Neural progenitor cell (in vitro differentiated cells): Measurements from ENCODE around the gene B3GNT2. TPM values are rescaled to one million over a fixed set of nuclear protein-coding genes. Genes with fewer than 3 reads are reported as not detected.
"Not testable (repeated sequence)": the region's sequence is repeated elsewhere in the genome, so short reads cannot be mapped to it uniquely, and the experiment has no call there.

Experiments used
- DNase-seq: peaks from one replicate; pipeline ENCODE4 v3.0.0-alpha.2; 2016; ENCODE audit warnings: low spot score
- H2AFZ ChIP-seq: fragments of 200-600 bp; sonication (generic); replicated peaks from 2 replicates; pipeline ENCODE4 v1.6.1; 2016; ENCODE audit warnings: antibody characterized with exemption
- H3F3A ChIP-seq: fragments of 200-600 bp; sonication (generic); 2 replicates; pipeline ENCODE4 v1.6.1; 2016; ENCODE audit warnings: antibody characterized with exemption, low read depth
- H3K27ac ChIP-seq: fragments of 200-600 bp; sonication (generic); 2 replicates; pipeline ENCODE4 v1.5.1; 2016; ENCODE audit warnings: mild to moderate bottlenecking
- H3K27me3 ChIP-seq: fragments of 200-600 bp; sonication (generic); 2 replicates; pipeline ENCODE4 v1.6.1; 2016; ENCODE audit warnings: mild to moderate bottlenecking, moderate library complexity
- H3K36me3 ChIP-seq: fragments of 200-600 bp; sonication (generic); 2 replicates; pipeline ENCODE4 v1.5.1; 2016
- H3K4me1 ChIP-seq: fragments of 200-600 bp; sonication (generic); 2 replicates; pipeline ENCODE4 v1.6.1; 2016; ENCODE audit warnings: mixed run types
- H3K4me2 ChIP-seq: fragments of 200-600 bp; sonication (generic); 2 replicates; pipeline ENCODE4 v1.6.1; 2016
- H3K4me3 ChIP-seq: fragments of 200-600 bp; sonication (generic); 2 replicates; pipeline ENCODE4 v1.5.1; 2016
- H3K79me2 ChIP-seq: fragments of 200-600 bp; sonication (generic); 2 replicates; pipeline ENCODE4 v1.6.1; 2016; ENCODE audit warnings: low read depth
- H3K9ac ChIP-seq: fragments of 200-600 bp; sonication (generic); 2 replicates; pipeline ENCODE4 v1.6.1; 2016
- H3K9me3 ChIP-seq: fragments of 200-600 bp; sonication (generic); 2 replicates; pipeline ENCODE4 v1.5.1; 2016; ENCODE audit warnings: low read depth
- H4K20me1 ChIP-seq: fragments of 200-600 bp; sonication (generic); 2 replicates; pipeline ENCODE4 v1.6.1; 2016; ENCODE audit warnings: low read depth
- H3K27ac Mint-ChIP-seq: 3 replicates; pipeline ENCODE4 v1.8.0; 2021; ENCODE audit warnings: mixed read lengths
- H3K27me3 Mint-ChIP-seq: 2 replicates; pipeline ENCODE4 v1.8.0; 2022; ENCODE audit warnings: low read depth, mild to moderate bottlenecking, inconsistent platforms, moderate library complexity, mixed read lengths; ENCODE audit not compliant: insufficient read depth
- H3K36me3 Mint-ChIP-seq: 3 replicates; pipeline ENCODE4 v1.8.0; 2021; ENCODE audit warnings: mixed read lengths
- H3K4me1 Mint-ChIP-seq: 3 replicates; pipeline ENCODE4 v1.8.0; 2021; ENCODE audit warnings: mixed read lengths
- H3K4me3 Mint-ChIP-seq: 3 replicates; pipeline ENCODE4 v1.8.0; 2021; ENCODE audit warnings: mild to moderate bottlenecking, moderate library complexity, mixed read lengths
- H3K9me3 Mint-ChIP-seq: 3 replicates; pipeline ENCODE4 v1.8.0; 2020; ENCODE audit warnings: mixed read lengths
- CTCF ChIP-seq: fragments of 200-600 bp; sonication (generic); IDR thresholded peaks from 2 replicates; pipeline ENCODE4 v1.5.1; 2017; ENCODE audit warnings: antibody characterized with exemption, mild to moderate bottlenecking
- EZH2 ChIP-seq: fragments of 200-600 bp; sonication (generic); IDR thresholded peaks from 2 replicates; pipeline ENCODE4 v1.6.1; 2017; ENCODE audit warnings: antibody characterized with exemption, mild to moderate bottlenecking, moderate library complexity
- EZH2phosphoT487 ChIP-seq: fragments of 200-600 bp; sonication (generic); IDR thresholded peaks from 2 replicates; pipeline ENCODE4 v1.6.1; 2017; ENCODE audit warnings: antibody characterized with exemption
- total RNA-seq: library from RNA; depleted of rRNA; stranded (reverse); fragments of >200 nt; gene quantifications from 2 replicates; pipeline ENCODE4 v1.2.3, GENCODE V29; 2015; ENCODE audit warnings: low replicate concordance

The B3GNT2 gene
- total RNA-seq, 1 donor from 2014 or later, result 73.2 TPM

- Histone ChIP-seq H3K36me3 (no peaks in the 10 kb centered on the region), H3K27me3 (no peaks in the 10 kb centered on the region), H3K27ac (peak overlapping the region; percentile 26), H4K20me1 (no peaks in the 10 kb centered on the region), H3K9me3 (no peaks in the 10 kb centered on the region), H3K79me2 (no peaks in the 10 kb centered on the region), H2AFZ (peak overlapping the region; percentile 92), H3K4me1 (peaks cover 9% of the 10 kb centered on the region), H3F3A (peaks cover 4% of the 10 kb centered on the region), H3K4me3 (no peak overlapping the region), H3K4me2 (peak overlapping the region; percentile 58), H3K9ac (no peak overlapping the region)
- DNase-seq, result peak; percentile 50
- Mint-ChIP-seq H3K4me3 (no peak overlapping the region), H3K4me1 (peaks cover 6% of the 10 kb centered on the region), H3K36me3 (no peaks in the 10 kb centered on the region), H3K27ac (no peak overlapping the region), H3K9me3 (no peaks in the 10 kb centered on the region), H3K27me3 (peaks cover 2% of the 10 kb centered on the region)
- TF ChIP-seq CTCF (no peak), EZH2phosphoT487 (no peak), EZH2 (no peak)
Observed at GRCh38 chr2:62266433-62267038, 70.6 kb downstream of the B3GNT2 start.

- Histone ChIP-seq H3K27me3 (no peaks in the 10 kb centered on the region), H3F3A (peaks cover 4% of the 10 kb centered on the region), H3K4me3 (no peak overlapping the region), H3K4me2 (no peak overlapping the region), H3K9ac (no peak overlapping the region), H3K9me3 (no peaks in the 10 kb centered on the region), H3K79me2 (no peaks in the 10 kb centered on the region), H3K27ac (no peak overlapping the region), H2AFZ (no peak overlapping the region), H4K20me1 (no peaks in the 10 kb centered on the region), H3K36me3 (no peaks in the 10 kb centered on the region), H3K4me1 (peaks cover 9% of the 10 kb centered on the region)
- Mint-ChIP-seq H3K36me3 (no peaks in the 10 kb centered on the region), H3K9me3 (no peaks in the 10 kb centered on the region), H3K4me1 (peaks cover 6% of the 10 kb centered on the region), H3K27ac (no peak overlapping the region), H3K27me3 (peaks cover 2% of the 10 kb centered on the region), H3K4me3 (no peak overlapping the region)
- no peak for TF ChIP-seq EZH2phosphoT487
- no peak for TF ChIP-seq EZH2
- no peak for TF ChIP-seq CTCF
- DNase-seq, result no peak
Observed at GRCh38 chr2:62267696-62268095, 71.8 kb downstream of the B3GNT2 start.

- not testable (repeated sequence) for H3K4me2 ChIP-seq, H3K4me3 ChIP-seq, H3K27ac ChIP-seq, H3K36me3 Mint-ChIP-seq, H3K4me3 Mint-ChIP-seq, H3K9ac ChIP-seq, H3K4me1 ChIP-seq, H3K9me3 Mint-ChIP-seq, H3K27me3 Mint-ChIP-seq, H3F3A ChIP-seq, H3K79me2 ChIP-seq, H3K9me3 ChIP-seq, H3K27ac Mint-ChIP-seq, H3K4me1 Mint-ChIP-seq, H3K36me3 ChIP-seq, DNase-seq, H4K20me1 ChIP-seq, H2AFZ ChIP-seq, H3K27me3 ChIP-seq
Observed at GRCh38 chr2:62268681-62269188, 72.8 kb downstream of the B3GNT2 start.

- no peak overlapping the region for H3K4me3 ChIP-seq
- H3K9me3 Mint-ChIP-seq, result peaks cover 6% of the 10 kb centered on the region
- peaks cover 2% of the 10 kb centered on the region for H3K36me3 Mint-ChIP-seq
- H3K27me3 ChIP-seq, result no peaks in the 10 kb centered on the region
- peaks cover 4% of the 10 kb centered on the region for H3K27me3 Mint-ChIP-seq
- no peak for DNase-seq
- no peaks in the 10 kb centered on the region for H3K9me3 ChIP-seq
- H3K36me3 ChIP-seq, result no peaks in the 10 kb centered on the region
- H3K4me1 ChIP-seq, result peaks cover 9% of the 10 kb centered on the region
- no peak overlapping the region for H3K27ac ChIP-seq
- no peaks in the 10 kb centered on the region for H4K20me1 ChIP-seq
- H3K4me1 Mint-ChIP-seq, result peaks cover 6% of the 10 kb centered on the region
- no peak overlapping the region for H3K4me3 Mint-ChIP-seq
- no peak overlapping the region for H2AFZ ChIP-seq
- H3K9ac ChIP-seq, result no peak overlapping the region
- peaks cover 4% of the 10 kb centered on the region for H3F3A ChIP-seq
- H3K79me2 ChIP-seq, result no peaks in the 10 kb centered on the region
- no peak overlapping the region for H3K4me2 ChIP-seq
- no peak overlapping the region for H3K27ac Mint-ChIP-seq
- TF ChIP-seq CTCF (no peak), EZH2 (no peak), EZH2phosphoT487 (no peak)
Observed at GRCh38 chr2:62270728-62271127, 74.8 kb downstream of the B3GNT2 start.
